DOHH2 (cell line): ENCODE data around the gene P4HTM.

Experiments
- EZH2phosphoT487 ChIP-seq: fragments of 200-600 bp; sonication (generic); IDR thresholded peaks from 2 replicates; pipeline ENCODE4 v1.6.1; 2017; ENCODE audit warnings: borderline replicate concordance, mild to moderate bottlenecking, antibody characterized with exemption, low read length, moderate library complexity, mixed read lengths
- TF ChIP-seq, protein P1 (sequence below): fragments of 200-600 bp; sonication (generic); IDR thresholded peaks from one replicate; pipeline ENCODE4 v1.5.1; 2014; ENCODE audit warnings: antibody characterized with exemption, mild to moderate bottlenecking, low read depth, low read length; ENCODE audit not compliant: poor library complexity, severe bottlenecking

DNA sequence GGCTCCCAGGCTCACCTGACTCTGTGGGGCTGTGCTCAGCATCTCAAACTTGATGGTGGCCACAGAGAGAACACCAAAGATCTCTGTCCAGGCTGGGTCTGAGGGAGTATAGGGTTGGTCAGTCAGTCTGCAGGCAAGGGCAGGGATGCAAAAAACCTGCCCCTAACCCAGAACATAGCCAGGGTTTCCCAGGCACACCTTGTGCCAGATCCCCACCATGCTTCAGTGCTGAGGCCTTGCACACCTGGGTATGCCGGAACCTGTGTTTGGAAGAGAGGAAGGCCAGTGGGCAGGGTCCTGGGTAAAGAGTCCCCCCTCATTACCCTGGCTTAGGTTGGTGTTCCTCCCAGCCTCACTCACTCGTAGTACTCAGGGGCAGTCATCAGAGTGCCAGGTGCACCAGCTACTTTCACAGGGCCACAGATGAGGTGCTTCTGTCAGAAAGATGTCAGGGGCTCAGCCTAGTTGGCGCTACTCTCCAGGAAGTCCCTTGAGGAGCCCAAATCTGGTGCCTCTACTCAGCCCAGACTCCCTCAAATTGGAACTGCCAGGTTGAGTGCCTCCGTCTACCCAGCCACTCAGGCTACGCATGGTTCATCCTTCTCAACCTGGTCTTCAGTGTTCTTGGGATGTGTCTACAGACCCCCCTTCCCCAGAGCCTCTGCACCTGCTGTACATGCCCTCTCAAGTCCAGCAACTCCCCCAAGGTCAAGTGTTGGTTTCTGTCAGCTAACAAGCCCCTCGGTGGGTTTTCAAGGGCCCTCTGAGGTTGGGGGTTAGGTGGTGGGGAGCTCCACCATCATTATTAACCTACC, 26.6 kb downstream of the P4HTM start:
- TF ChIP-seq, protein P1, sequence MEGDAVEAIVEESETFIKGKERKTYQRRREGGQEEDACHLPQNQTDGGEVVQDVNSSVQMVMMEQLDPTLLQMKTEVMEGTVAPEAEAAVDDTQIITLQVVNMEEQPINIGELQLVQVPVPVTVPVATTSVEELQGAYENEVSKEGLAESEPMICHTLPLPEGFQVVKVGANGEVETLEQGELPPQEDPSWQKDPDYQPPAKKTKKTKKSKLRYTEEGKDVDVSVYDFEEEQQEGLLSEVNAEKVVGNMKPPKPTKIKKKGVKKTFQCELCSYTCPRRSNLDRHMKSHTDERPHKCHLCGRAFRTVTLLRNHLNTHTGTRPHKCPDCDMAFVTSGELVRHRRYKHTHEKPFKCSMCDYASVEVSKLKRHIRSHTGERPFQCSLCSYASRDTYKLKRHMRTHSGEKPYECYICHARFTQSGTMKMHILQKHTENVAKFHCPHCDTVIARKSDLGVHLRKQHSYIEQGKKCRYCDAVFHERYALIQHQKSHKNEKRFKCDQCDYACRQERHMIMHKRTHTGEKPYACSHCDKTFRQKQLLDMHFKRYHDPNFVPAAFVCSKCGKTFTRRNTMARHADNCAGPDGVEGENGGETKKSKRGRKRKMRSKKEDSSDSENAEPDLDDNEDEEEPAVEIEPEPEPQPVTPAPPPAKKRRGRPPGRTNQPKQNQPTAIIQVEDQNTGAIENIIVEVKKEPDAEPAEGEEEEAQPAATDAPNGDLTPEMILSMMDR: no peak
- no peak for TF ChIP-seq EZH2phosphoT487
